Parathyroid adenoma (tissue), 2 donors: ENCODE measurements around the gene LTB4R2.

Experiments
- H2AFZ ChIP-seq: fragments of 300-600 bp; sonication (generic); one replicate; pipeline ENCODE4 v1.7.0; 2017; ENCODE audit warnings: antibody characterized with exemption, mild to moderate bottlenecking
- H3K27ac ChIP-seq: fragments of 300-600 bp; sonication (generic); one replicate; pipeline ENCODE4 v1.7.0; 2017
- H3K27me3 ChIP-seq: fragments of 300-600 bp; sonication (generic); one replicate; pipeline ENCODE4 v1.7.0; 2017; ENCODE audit warnings: low read length; ENCODE audit not compliant: control insufficient read depth, insufficient read depth
- H3K36me3 ChIP-seq: fragments of 300-600 bp; sonication (generic); one replicate; pipeline ENCODE4 v1.7.0; 2017; ENCODE audit warnings: low read length; ENCODE audit not compliant: control insufficient read depth, insufficient read depth
- H3K4me1 ChIP-seq: fragments of 300-600 bp; sonication (generic); one replicate; pipeline ENCODE4 v1.7.0; 2017; ENCODE audit warnings: control low read depth
- H3K4me2 ChIP-seq: fragments of 300-600 bp; sonication (generic); one replicate; pipeline ENCODE4 v1.7.0; 2017; ENCODE audit warnings: low read length
- H3K4me3 ChIP-seq: fragments of 300-600 bp; sonication (generic); one replicate; pipeline ENCODE4 v1.7.0; 2017; ENCODE audit warnings: low read depth, low read length
- H3K79me2 ChIP-seq: fragments of 300-600 bp; sonication (generic); one replicate; pipeline ENCODE4 v1.7.0; 2017; ENCODE audit warnings: control low read depth
- H3K9ac ChIP-seq: fragments of 300-600 bp; sonication (generic); one replicate; pipeline ENCODE4 v1.7.0; 2017; ENCODE audit warnings: mild to moderate bottlenecking
- H3K9me3 ChIP-seq: fragments of 300-600 bp; sonication (generic); one replicate; pipeline ENCODE4 v1.7.0; 2017; ENCODE audit warnings: low read length; ENCODE audit not compliant: control insufficient read depth
- TF ChIP-seq, protein P1 (sequence below): fragments of 300-600 bp; sonication (generic); IDR thresholded peaks from one replicate; pipeline ENCODE4 v1.7.0; 2017; ENCODE audit warnings: antibody characterized with exemption, mild to moderate bottlenecking
- donor health status: primary hyperparathyroidism.

The LTB4R2 gene

DNA sequence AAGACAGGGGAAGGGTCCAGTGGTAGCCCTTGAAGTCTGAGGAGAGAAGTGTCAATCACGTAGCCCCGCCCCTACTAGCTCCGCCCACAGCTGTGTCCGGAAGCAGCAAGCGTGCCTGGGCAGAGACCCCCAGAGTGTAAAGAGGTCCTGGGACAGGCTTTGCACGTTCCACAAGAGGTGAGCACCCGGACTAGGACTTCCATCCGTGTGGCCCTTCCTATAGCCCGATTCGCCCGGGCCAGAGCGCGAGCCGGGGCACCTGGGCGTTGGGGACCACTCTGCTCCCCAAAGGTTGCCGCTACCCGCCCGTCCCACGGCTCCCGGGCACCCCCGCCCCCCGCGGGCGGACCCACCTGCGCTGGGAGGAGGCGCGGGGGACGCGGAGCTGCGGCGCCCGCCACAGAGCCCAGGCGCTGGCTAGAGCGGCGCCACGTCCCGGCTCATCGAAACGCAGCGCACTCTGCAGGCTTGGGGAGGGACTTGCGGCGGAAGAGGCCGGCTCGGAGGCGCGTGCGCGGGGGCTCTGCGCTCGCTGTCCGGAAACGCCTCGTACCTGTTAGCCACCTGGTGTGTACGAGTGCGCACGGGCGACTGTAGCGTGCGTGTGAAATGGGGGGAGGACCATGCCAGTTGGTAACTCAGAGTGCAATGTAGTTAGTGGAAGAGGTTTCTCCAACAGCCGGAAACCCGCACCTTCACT is 38.7 kb upstream of the LTB4R2 start, which contains the start of gene RABGGTA:
TSS of gene RABGGTA (minus strand) at position 464 of the 700 bp plus-strand sequence. CDS start 482 bp downstream, outside the sequence.
- Histone ChIP-seq H2AFZ (peak within 1 kb of the TSS; percentile 98), H3K79me2 (peaks cover 8% of the 10 kb centered on the region), H3K36me3 (no peaks in the 10 kb centered on the region), H3K27ac (peak within 1 kb of the TSS; percentile 93), H3K4me3 (peak within 1 kb of the TSS; percentile 99), H3K4me1 (peaks cover 11% of the 10 kb centered on the region), H3K9me3 (no peaks in the 10 kb centered on the region), H3K9ac (peak within 1 kb of the TSS; percentile 73), H3K4me2 (peak within 1 kb of the TSS; percentile 95), H3K27me3 (no peaks in the 10 kb centered on the region)
- TF ChIP-seq, protein P1, sequence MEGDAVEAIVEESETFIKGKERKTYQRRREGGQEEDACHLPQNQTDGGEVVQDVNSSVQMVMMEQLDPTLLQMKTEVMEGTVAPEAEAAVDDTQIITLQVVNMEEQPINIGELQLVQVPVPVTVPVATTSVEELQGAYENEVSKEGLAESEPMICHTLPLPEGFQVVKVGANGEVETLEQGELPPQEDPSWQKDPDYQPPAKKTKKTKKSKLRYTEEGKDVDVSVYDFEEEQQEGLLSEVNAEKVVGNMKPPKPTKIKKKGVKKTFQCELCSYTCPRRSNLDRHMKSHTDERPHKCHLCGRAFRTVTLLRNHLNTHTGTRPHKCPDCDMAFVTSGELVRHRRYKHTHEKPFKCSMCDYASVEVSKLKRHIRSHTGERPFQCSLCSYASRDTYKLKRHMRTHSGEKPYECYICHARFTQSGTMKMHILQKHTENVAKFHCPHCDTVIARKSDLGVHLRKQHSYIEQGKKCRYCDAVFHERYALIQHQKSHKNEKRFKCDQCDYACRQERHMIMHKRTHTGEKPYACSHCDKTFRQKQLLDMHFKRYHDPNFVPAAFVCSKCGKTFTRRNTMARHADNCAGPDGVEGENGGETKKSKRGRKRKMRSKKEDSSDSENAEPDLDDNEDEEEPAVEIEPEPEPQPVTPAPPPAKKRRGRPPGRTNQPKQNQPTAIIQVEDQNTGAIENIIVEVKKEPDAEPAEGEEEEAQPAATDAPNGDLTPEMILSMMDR, result peak; percentile 83

DNA sequence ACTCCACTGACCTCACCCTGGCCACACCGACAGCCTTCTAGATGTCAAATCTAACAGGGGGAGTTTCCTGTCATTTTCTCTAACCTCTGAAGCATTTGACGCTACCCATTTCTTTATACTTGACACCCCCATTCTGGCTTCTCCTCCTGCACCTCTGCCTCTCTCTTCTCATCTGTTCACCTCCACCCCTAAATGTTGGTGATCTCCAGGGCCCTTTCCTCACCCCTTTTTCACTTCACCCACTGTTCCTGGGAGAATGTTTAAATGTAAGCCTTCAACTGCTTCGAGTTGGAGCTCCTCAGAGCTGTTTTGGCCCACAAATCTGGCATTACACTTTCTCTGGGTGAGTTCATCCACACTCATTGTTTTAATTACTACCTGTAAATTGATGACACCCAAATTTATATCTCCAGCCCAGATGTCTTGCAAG is 38.1 kb upstream of the LTB4R2 start:
- Histone ChIP-seq H3K79me2 (peaks cover 8% of the 10 kb centered on the region), H3K9me3 (no peaks in the 10 kb centered on the region), H3K4me2 (peak overlapping the region; percentile 95), H3K36me3 (no peaks in the 10 kb centered on the region), H2AFZ (peak overlapping the region; percentile 98), H3K9ac (no peak overlapping the region), H3K4me1 (peaks cover 11% of the 10 kb centered on the region), H3K27me3 (no peaks in the 10 kb centered on the region), H3K4me3 (peak overlapping the region; percentile 99), H3K27ac (peak overlapping the region; percentile 93)
- TF ChIP-seq, protein P1, result no peak

DNA sequence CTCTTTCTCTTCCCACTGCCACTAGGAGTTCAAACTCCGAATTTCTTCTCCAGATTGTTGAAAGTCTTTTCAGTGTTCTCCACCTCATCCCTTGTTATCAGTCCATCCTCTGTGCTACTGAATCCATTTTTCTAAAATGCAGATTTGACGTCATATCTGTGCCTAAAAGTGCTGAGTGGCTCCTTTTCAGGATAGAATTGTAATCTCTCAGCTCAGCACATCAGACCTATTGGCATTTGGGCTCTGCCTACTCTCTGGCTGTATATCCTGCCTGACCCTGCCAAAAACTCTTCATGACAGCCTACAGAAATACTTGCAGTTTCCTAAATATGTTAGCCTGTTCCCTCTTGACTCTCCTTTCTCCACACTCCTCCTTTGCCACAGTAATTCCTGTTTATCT is 37.5 kb upstream of the LTB4R2 start:
- Histone ChIP-seq H3K79me2 (peaks cover 8% of the 10 kb centered on the region), H3K4me3 (no peak overlapping the region), H2AFZ (peak overlapping the region; percentile 98), H3K27me3 (no peaks in the 10 kb centered on the region), H3K9me3 (no peaks in the 10 kb centered on the region), H3K36me3 (no peaks in the 10 kb centered on the region), H3K4me1 (peaks cover 11% of the 10 kb centered on the region), H3K9ac (no peak overlapping the region), H3K4me2 (no peak overlapping the region), H3K27ac (no peak overlapping the region)
- TF ChIP-seq, protein P1, result no peak

DNA sequence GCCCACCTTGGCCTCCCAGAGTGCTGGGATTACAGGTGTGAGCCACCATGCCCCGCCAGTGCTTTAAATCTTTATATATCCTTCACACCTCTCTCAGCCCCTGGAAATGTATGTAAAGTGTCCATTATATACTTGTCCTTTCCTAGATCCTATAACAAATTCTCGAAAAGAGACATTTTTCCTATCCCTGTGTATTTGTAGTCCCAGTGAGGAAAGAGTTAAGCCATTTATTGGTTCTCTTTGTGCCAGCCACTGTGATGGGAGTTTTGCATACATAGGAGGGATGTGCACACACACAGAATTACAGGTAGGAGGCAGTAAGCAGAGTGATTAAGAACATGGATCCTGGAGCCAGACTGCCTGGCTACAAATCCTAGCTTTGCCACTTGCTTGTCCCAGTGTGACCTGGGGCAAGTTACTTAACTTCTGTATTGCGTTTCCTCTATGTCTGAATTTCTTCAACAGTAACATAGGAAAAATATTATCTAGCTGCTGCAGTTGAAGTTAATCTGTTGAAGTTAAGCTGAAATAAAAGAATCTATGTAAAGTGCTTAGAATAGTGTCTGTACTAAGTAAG is 36.4 kb upstream of the LTB4R2 start:
- H3K27ac ChIP-seq, result no peak overlapping the region
- H3K4me1 ChIP-seq, result peaks cover 11% of the 10 kb centered on the region
- H3K9ac ChIP-seq, result no peak overlapping the region

More for the DNA sequence above, 36.4 kb upstream of the LTB4R2 start:
- H2AFZ ChIP-seq, result no peak overlapping the region
- H3K9me3 ChIP-seq, result no peaks in the 10 kb centered on the region
- H3K4me3 ChIP-seq, result no peak overlapping the region
- TF ChIP-seq, protein P1, result no peak
- peaks cover 8% of the 10 kb centered on the region for H3K79me2 ChIP-seq
- H3K4me2 ChIP-seq, result no peak overlapping the region
- no peaks in the 10 kb centered on the region for H3K36me3 ChIP-seq
- no peaks in the 10 kb centered on the region for H3K27me3 ChIP-seq
